CD4-positive, alpha-beta T cell (primary cell): ENCODE measurements around the gene KLRF2. TPM values are rescaled to one million over a fixed set of nuclear protein-coding genes. Genes with fewer than 3 reads are reported as not detected.

Experiments used
- ATAC-seq: fragments of 200-7000 bp; cut with Tn5 transposase; one replicate; pipeline ENCODE4 v1.10.0; 2022; ENCODE audit warnings: mild to moderate bottlenecking; ENCODE audit not compliant: poor library complexity
- CTCF ChIA-PET: fragments of 350-600 bp; sonication (Branson Sonifier 250); formaldehyde crosslinking; loops from one replicate; lab custom pipeline; 2021; ENCODE audit warnings: antibody characterized with exemption, inconsistent platforms; lab: Charles Lee
- POLR2A ChIA-PET: fragments of 350-600 bp; sonication (Branson Sonifier 250); formaldehyde crosslinking; loops from one replicate; lab custom pipeline; 2021; ENCODE audit warnings: antibody characterized with exemption, inconsistent platforms; lab: Charles Lee
- DNase-seq, 14 experiments: peaks; one replicate each; pipeline ENCODE4 v3.0.0-alpha.2; 2013 to 2020; ENCODE audit warnings: mixed read lengths in 2 of 14
- H3K27ac ChIP-seq, 2 donors: one replicate each; pipeline versions ENCODE4 v1.5.1 to v1.7.0; 2013; ENCODE audit warnings: low read length in 2 of 2, low read depth in 1 of 2, mild to moderate bottlenecking in 1 of 2
- H3K27me3 ChIP-seq, 2 experiments: 1 replicate in 1 of 2; 2 replicates in 1 of 2; pipeline versions ENCODE4 v1.6.1 to v1.7.0; 2013; ENCODE audit warnings: low read length in 2 of 2, control low read depth in 1 of 2, mild to moderate bottlenecking in 1 of 2, moderate library complexity in 1 of 2; ENCODE audit not compliant: insufficient read depth in 2 of 2, control insufficient read depth in 1 of 2
- H3K36me3 ChIP-seq: one replicate; pipeline ENCODE4 v1.6.1; 2013; ENCODE audit warnings: low read length, control low read depth; ENCODE audit not compliant: insufficient read depth
- H3K4me1 ChIP-seq: one replicate; pipeline ENCODE4 v1.6.1; 2013; ENCODE audit warnings: low read length, control low read depth; ENCODE audit not compliant: insufficient read depth
- H3K4me3 ChIP-seq: one replicate; pipeline ENCODE4 v1.5.1; 2013; ENCODE audit warnings: mild to moderate bottlenecking, low read length, moderate library complexity
- H3K9me3 ChIP-seq, 2 experiments: 1 replicate in 1 of 2; 2 replicates in 1 of 2; pipeline versions ENCODE4 v1.6.1 to v1.7.0; 2013; ENCODE audit warnings: low read length in 2 of 2, mild to moderate bottlenecking in 2 of 2, control low read depth in 1 of 2, moderate library complexity in 1 of 2; ENCODE audit not compliant: control insufficient read depth in 1 of 2, insufficient read depth in 1 of 2
- H3K27ac Mint-ChIP-seq: one replicate; pipeline ENCODE4 v1.8.0; 2020; ENCODE audit warnings: mixed read lengths
- H3K27me3 Mint-ChIP-seq: one replicate; pipeline ENCODE4 v1.8.0; 2021; ENCODE audit warnings: mixed read lengths
- H3K36me3 Mint-ChIP-seq: one replicate; pipeline ENCODE4 v1.8.0; 2021; ENCODE audit warnings: low read depth, mixed read lengths
- H3K4me1 Mint-ChIP-seq: one replicate; pipeline ENCODE4 v1.8.0; 2021; ENCODE audit warnings: low read depth, mixed read lengths
- H3K4me3 Mint-ChIP-seq: one replicate; pipeline ENCODE4 v1.8.0; 2020; ENCODE audit warnings: mild to moderate bottlenecking, mixed read lengths
- H3K9me3 Mint-ChIP-seq: one replicate; pipeline ENCODE4 v1.8.0; 2020; ENCODE audit warnings: mixed read lengths
- CTCF ChIP-seq: fragments of 200-600 bp; IDR thresholded peaks from one replicate; pipeline ENCODE4 v1.8.0; 2022; ENCODE audit warnings: antibody characterized with exemption, mild to moderate bottlenecking
- intact Hi-C, 2 experiments: fragments of 100-400 bp; cut with DNase I in 1 of 2; cut with micrococcal nuclease in 1 of 2; formaldehyde crosslinking; loops; one replicate each; pipeline versions ENCODE4 v1.15.1 to v1.9.0; 2023 to 2025; cut with DNase I, micrococcal nuclease
- total RNA-seq, 174 experiments: library from RNA in 2 of 174; stranded (reverse) in 2 of 174; gene quantifications; one replicate each; pipeline ENCODE4 v1.2.3 and lab custom pipeline; 2021 to 2026

The KLRF2 gene
- total RNA-seq, 2 experiments from 2014 or later = not detected

GRCh38 chr12:9880532-9881078 lies 684 bp upstream of the KLRF2 start:
- intact Hi-C loops = no loop called here
- Mint-ChIP-seq H3K27me3 (no peaks in the 10 kb centered on the region), H3K27ac (no peak overlapping the region), H3K9me3 (no peaks in the 10 kb centered on the region), H3K4me3 (no peak overlapping the region), H3K4me1 (peaks cover 8% of the 10 kb centered on the region), H3K36me3 (no peaks in the 10 kb centered on the region)
- H3K9me3 ChIP-seq = no peaks in the 10 kb centered on the region
- DNase-seq = no peak
- no peaks in the 10 kb centered on the region for H3K27me3 ChIP-seq
- no peak overlapping the region for H3K27ac ChIP-seq
- no peaks in the 10 kb centered on the region for H3K36me3 ChIP-seq
- H3K4me3 ChIP-seq = no peak overlapping the region
- TF ChIP-seq CTCF = no peak
- H3K4me1 ChIP-seq = no peaks in the 10 kb centered on the region
- ATAC-seq = no peak
- POLR2A ChIA-PET = no interaction called here
- CTCF ChIA-PET = interaction anchor here (1.1 kb wide), 1 partner anchor 9 kb away, joined by 3 read pairs; no protein-coding TSS in a partner anchor

- Mint-ChIP-seq H3K27ac (no peak overlapping the region), H3K4me1 (peaks cover 8% of the 10 kb centered on the region), H3K27me3 (no peaks in the 10 kb centered on the region), H3K4me3 (no peak overlapping the region), H3K36me3 (no peaks in the 10 kb centered on the region), H3K9me3 (no peaks in the 10 kb centered on the region)
- H3K27ac ChIP-seq = no peak overlapping the region
- no peaks in the 10 kb centered on the region for H3K9me3 ChIP-seq
- H3K4me1 ChIP-seq = no peaks in the 10 kb centered on the region
- POLR2A ChIA-PET = no interaction called here
- intact Hi-C loops = no loop called here
- ATAC-seq (no peak), DNase-seq (no peak)
- no peaks in the 10 kb centered on the region for H3K27me3 ChIP-seq
- TF ChIP-seq CTCF = no peak
- H3K36me3 ChIP-seq = no peaks in the 10 kb centered on the region
- H3K4me3 ChIP-seq = no peak overlapping the region
- CTCF ChIA-PET = no interaction called here
Measured at GRCh38 chr12:9881988-9882387, 699 bp downstream of the KLRF2 start.

- DNase-seq = no peak
- no peaks in the 10 kb centered on the region for H3K9me3 ChIP-seq
- no peak overlapping the region for H3K27ac ChIP-seq
- Mint-ChIP-seq H3K4me3 (no peak overlapping the region), H3K9me3 (no peaks in the 10 kb centered on the region), H3K27me3 (no peaks in the 10 kb centered on the region), H3K36me3 (no peaks in the 10 kb centered on the region), H3K27ac (no peak overlapping the region), H3K4me1 (peaks cover 8% of the 10 kb centered on the region)
- H3K36me3 ChIP-seq = no peaks in the 10 kb centered on the region
- H3K4me1 ChIP-seq = no peaks in the 10 kb centered on the region
- no peak for ATAC-seq
- H3K4me3 ChIP-seq = no peak overlapping the region
- intact Hi-C loops = no loop called here
- ChIA-PET CTCF (no interaction called here), POLR2A (no interaction called here)
- H3K27me3 ChIP-seq = no peaks in the 10 kb centered on the region
- no peak for TF ChIP-seq CTCF
Measured at GRCh38 chr12:9883175-9883574, 1.9 kb downstream of the KLRF2 start.
